PFSK-1 (cell line): Measurements from ENCODE around the gene CD82.

ENCODE experiments used
- FOXP2 ChIP-seq: optimal IDR thresholded peaks from 2 replicates; pipeline ENCODE3; 2011; ENCODE audit warnings: borderline replicate concordance, control low read depth, inconsistent platforms; ENCODE audit not compliant: insufficient read depth; ENCODE audit errors: extremely low read length, extremely low read depth
- POLR2AphosphoS5 ChIP-seq: IDR thresholded peaks from 2 replicates; pipeline ENCODE4 v1.6.1; 2012; ENCODE audit warnings: low read depth, mild to moderate bottlenecking, control low read depth, low read length, moderate library complexity
- SIN3A ChIP-seq: IDR thresholded peaks from 2 replicates; pipeline ENCODE4 v1.6.1; 2012; ENCODE audit warnings: mild to moderate bottlenecking, low read length, moderate library complexity, borderline replicate concordance; ENCODE audit not compliant: insufficient read depth
- TAF1 ChIP-seq: IDR thresholded peaks from 2 replicates; pipeline ENCODE4 v1.6.1; 2012; ENCODE audit warnings: low read length, control low read depth, borderline replicate concordance; ENCODE audit not compliant: insufficient read depth
- TF ChIP-seq, protein P1 (sequence below), 2 experiments: IDR thresholded peaks; 2 replicates each; pipeline versions ENCODE4 v1.6.1 to v1.8.0; 2011 to 2012; ENCODE audit warnings: low read depth in 2 of 2, low read length in 2 of 2, control low read depth in 1 of 2, inconsistent platforms in 1 of 2, mild to moderate bottlenecking in 1 of 2, moderate library complexity in 1 of 2; ENCODE audit not compliant: insufficient read depth in 1 of 2

The CD82 gene

DNA sequence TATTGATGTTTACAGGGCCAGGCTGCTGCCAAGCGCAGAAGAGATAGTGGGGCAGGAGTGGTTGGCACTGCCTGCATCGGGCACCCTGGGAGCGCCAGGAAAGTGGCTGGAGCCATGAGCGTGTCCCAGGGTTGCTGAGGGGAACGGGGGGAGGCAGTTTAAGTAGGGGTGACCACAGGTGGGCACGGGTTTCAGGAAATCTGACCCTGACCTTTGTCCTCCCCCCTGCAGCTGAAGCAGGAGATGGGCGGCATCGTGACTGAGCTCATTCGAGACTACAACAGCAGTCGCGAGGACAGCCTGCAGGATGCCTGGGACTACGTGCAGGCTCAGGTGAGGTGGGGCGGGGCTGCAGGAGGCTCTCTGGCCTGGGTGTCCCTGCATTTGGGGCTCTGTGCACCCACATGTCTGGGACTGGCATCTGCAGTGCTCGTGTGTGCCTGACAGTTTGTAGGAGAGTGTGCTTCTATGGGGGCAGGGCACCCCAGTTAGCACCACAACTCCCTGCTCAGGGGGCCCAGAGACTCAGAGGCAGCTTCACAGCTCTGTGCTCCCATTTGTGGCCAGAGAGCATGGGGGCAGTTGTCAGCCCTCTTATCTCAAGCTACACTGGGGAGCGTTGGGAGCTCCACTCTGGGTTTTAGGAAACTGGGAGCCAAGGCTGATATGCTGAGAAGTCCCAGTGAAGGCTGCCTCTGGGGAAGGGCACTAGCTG, 49.7 kb downstream of the CD82 start:
- no peak for TF ChIP-seq SIN3A
- no peak for TF ChIP-seq TAF1
- TF ChIP-seq, protein P1, sequence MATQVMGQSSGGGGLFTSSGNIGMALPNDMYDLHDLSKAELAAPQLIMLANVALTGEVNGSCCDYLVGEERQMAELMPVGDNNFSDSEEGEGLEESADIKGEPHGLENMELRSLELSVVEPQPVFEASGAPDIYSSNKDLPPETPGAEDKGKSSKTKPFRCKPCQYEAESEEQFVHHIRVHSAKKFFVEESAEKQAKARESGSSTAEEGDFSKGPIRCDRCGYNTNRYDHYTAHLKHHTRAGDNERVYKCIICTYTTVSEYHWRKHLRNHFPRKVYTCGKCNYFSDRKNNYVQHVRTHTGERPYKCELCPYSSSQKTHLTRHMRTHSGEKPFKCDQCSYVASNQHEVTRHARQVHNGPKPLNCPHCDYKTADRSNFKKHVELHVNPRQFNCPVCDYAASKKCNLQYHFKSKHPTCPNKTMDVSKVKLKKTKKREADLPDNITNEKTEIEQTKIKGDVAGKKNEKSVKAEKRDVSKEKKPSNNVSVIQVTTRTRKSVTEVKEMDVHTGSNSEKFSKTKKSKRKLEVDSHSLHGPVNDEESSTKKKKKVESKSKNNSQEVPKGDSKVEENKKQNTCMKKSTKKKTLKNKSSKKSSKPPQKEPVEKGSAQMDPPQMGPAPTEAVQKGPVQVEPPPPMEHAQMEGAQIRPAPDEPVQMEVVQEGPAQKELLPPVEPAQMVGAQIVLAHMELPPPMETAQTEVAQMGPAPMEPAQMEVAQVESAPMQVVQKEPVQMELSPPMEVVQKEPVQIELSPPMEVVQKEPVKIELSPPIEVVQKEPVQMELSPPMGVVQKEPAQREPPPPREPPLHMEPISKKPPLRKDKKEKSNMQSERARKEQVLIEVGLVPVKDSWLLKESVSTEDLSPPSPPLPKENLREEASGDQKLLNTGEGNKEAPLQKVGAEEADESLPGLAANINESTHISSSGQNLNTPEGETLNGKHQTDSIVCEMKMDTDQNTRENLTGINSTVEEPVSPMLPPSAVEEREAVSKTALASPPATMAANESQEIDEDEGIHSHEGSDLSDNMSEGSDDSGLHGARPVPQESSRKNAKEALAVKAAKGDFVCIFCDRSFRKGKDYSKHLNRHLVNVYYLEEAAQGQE (IDR thresholded peaks at IDR 0.05; ENCODE audit: insufficient read depth in 1 of 2, low read depth in 2 of 2, low read length in 2 of 2): no peak
- no peak for TF ChIP-seq FOXP2
- TF ChIP-seq POLR2AphosphoS5: no peak

DNA sequence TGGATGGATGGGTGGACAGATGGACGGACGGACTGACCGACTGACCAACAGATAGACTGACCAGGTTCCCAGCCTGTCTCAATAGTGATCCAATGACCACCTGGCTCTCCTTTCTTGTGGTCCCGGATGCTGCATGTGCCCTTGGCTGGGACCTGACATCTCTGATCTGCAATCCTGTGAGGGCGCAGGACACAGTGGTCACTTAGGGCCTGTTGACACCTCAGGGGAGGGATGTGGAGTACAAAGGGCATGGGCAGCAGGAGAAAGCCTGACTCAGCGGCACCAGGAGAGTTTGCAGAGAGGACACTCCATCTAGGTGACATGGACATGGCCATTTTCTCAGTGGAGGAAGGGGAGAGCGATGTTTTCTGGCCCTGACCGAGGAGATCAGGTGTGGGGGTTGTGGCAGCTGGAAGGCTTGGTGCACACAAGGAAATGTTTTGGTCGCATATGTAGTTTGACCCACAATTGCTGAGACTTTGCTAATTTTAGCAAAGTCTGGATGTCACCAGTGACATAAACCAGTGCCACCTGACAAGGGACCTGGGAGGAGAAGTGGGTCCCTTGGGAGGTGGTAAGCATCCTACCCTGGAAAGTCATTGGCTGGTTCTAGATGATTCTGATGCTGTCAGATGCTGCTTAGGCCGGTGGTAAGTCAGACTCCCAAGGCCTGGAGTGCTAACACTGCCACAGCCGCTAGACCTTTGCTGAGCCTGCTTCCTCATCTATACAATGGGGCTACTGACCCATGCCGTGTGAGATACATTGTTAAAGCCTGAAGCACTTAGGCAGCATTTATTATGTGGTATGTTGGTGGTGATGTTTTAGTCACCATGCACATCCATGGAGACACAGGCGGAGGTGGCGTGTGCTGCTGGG, 50.7 kb downstream of the CD82 start:
- TF ChIP-seq POLR2AphosphoS5: no peak

DNA sequence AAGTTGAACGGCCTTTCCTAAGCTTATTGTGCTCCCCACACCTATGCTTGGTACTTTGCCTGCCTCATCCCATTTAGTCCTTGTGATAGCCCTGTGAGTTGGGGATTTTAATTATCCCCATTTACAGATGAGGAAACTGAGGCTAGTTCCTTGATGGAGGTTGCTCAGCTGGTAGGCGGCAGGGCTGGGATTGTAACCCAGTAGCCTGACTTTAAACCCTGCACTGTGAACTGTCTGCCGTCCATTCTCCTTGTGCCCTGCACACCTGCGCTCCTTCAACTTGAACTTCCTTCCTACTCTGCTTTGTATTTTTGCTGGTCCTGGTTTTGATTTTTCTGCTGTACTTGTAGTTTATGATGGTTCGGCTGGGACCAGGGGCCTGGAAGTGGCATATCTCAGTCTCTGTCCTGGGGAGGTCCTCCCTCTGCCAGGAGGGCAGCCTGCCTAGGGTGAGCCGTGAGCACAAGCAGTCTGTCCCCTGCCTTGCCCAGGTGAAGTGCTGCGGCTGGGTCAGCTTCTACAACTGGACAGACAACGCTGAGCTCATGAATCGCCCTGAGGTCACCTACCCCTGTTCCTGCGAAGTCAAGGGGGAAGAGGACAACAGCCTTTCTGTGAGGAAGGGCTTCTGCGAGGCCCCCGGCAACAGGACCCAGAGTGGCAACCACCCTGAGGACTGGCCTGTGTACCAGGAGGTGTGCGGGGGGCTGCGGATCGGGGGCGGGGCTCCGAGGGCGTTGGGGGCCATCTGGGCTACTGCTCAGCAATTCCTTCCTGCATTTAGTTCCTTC, 52.4 kb downstream of the CD82 start:
- TF ChIP-seq FOXP2: no peak
- TF ChIP-seq TAF1: no peak
- TF ChIP-seq, protein P1 (IDR thresholded peaks at IDR 0.05; ENCODE audit: insufficient read depth in 1 of 2, low read depth in 2 of 2, low read length in 2 of 2): no peak
- no peak for TF ChIP-seq POLR2AphosphoS5
- no peak for TF ChIP-seq SIN3A

DNA sequence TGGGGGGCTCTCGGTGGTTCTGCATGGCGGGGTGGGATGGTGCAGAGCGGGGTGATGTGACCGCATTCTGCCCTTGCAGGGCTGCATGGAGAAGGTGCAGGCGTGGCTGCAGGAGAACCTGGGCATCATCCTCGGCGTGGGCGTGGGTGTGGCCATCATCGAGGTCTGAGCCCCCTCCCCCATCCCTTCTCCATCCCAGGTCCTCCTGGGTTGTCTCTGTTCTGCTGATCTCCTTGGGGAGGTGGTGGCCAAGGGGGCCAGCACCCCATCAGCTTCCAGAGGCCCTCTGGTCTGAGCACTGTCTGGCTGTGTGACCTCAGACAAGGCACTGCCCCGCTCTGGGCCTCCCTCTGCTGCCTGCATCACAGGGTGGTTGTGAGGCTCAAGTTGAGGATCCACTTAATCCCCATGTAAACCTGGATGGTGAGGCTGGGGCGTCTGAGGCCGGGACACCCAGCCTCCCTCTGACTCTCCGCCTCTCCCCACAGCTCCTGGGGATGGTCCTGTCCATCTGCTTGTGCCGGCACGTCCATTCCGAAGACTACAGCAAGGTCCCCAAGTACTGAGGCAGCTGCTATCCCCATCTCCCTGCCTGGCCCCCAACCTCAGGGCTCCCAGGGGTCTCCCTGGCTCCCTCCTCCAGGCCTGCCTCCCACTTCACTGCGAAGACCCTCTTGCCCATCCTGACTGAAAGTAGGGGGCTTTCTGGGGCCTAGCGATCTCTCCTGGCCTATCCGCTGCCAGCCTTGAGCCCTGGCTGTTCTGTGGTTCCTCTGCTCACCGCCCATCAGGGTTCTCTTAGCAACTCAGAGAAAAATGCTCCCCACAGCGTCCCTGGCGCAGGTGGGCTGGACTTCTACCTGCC, 53.3 kb downstream of the CD82 start:
- TF ChIP-seq TAF1: no peak
- TF ChIP-seq, protein P1 (IDR thresholded peaks at IDR 0.05; ENCODE audit: insufficient read depth in 1 of 2, low read depth in 2 of 2, low read length in 2 of 2): no peak
- TF ChIP-seq FOXP2: no peak
- TF ChIP-seq SIN3A: no peak
- no peak for TF ChIP-seq POLR2AphosphoS5
